H9 (cell line): ENCODE results near the gene PPIP5K2. TPM values are rescaled to one million over a fixed set of nuclear protein-coding genes. Genes with fewer than 3 reads are reported as not detected.

Source experiments
- DNase-seq: peaks from one replicate; pipeline ENCODE4 v3.0.0-alpha.2; 2017
- H2AFZ ChIP-seq: one replicate; pipeline ENCODE4 v1.6.1; 2013; ENCODE audit warnings: mild to moderate bottlenecking, low read length, control low read depth, moderate library complexity
- H2AK5ac ChIP-seq: 2 replicates; pipeline ENCODE4 v1.6.1; 2013; ENCODE audit warnings: low read length, control low read depth, mixed read lengths; ENCODE audit not compliant: insufficient read length
- H2BK120ac ChIP-seq: one replicate; pipeline ENCODE4 v1.6.1; 2013; ENCODE audit warnings: low read depth, mild to moderate bottlenecking, low read length, control low read depth, inconsistent platforms; ENCODE audit not compliant: poor library complexity, severe bottlenecking
- H2BK12ac ChIP-seq: 2 replicates; pipeline ENCODE4 v1.6.1; 2013; ENCODE audit warnings: low read length, control low read depth, mixed read lengths, low read depth; ENCODE audit not compliant: insufficient read length
- H2BK15ac ChIP-seq: 2 replicates; pipeline ENCODE4 v1.6.1; 2013; ENCODE audit warnings: low read depth, low read length, control low read depth
- H2BK20ac ChIP-seq: one replicate; pipeline ENCODE4 v1.6.1; 2013; ENCODE audit warnings: low read depth, mild to moderate bottlenecking, low read length, control low read depth, inconsistent platforms; ENCODE audit not compliant: poor library complexity, severe bottlenecking
- H2BK5ac ChIP-seq: 2 replicates; pipeline ENCODE4 v1.6.1; 2013; ENCODE audit warnings: low read length, control low read depth, mixed read lengths; ENCODE audit not compliant: insufficient read length
- H3K14ac ChIP-seq: 2 replicates; pipeline ENCODE4 v1.6.1; 2013; ENCODE audit warnings: low read length, control low read depth; ENCODE audit not compliant: insufficient read depth
- H3K18ac ChIP-seq: 2 replicates; pipeline ENCODE4 v1.6.1; 2013; ENCODE audit warnings: low read depth, mild to moderate bottlenecking, mixed read lengths, low read length, control low read depth; ENCODE audit not compliant: insufficient read length
- H3K23ac ChIP-seq: 2 replicates; pipeline ENCODE4 v1.6.1; 2013; ENCODE audit warnings: low read length, control low read depth, mixed read lengths, low read depth; ENCODE audit not compliant: insufficient read length
- H3K23me2 ChIP-seq: 2 replicates; pipeline ENCODE4 v1.6.1; 2013; ENCODE audit warnings: low read depth, mild to moderate bottlenecking, mixed read lengths, low read length, control low read depth; ENCODE audit not compliant: insufficient read length, poor library complexity, severe bottlenecking
- H3K27ac ChIP-seq: 2 replicates; pipeline ENCODE4 v1.5.1; 2013; ENCODE audit warnings: low read length, control low read depth, mixed read lengths, low read depth; ENCODE audit not compliant: insufficient read length
- H3K27me3 ChIP-seq: 2 replicates; pipeline ENCODE4 v1.6.1; 2013; ENCODE audit warnings: low read length, control low read depth, inconsistent platforms; ENCODE audit not compliant: insufficient read depth
- H3K4ac ChIP-seq: 2 replicates; pipeline ENCODE4 v1.6.1; 2013; ENCODE audit warnings: low read depth, mild to moderate bottlenecking, control low read depth, inconsistent platforms, low read length, moderate library complexity
- H3K4me1 ChIP-seq: 2 replicates; pipeline ENCODE4 v1.6.1; 2013; ENCODE audit warnings: low read length, control low read depth, inconsistent platforms; ENCODE audit not compliant: insufficient read depth
- H3K4me2 ChIP-seq: 2 replicates; pipeline ENCODE4 v1.6.1; 2013; ENCODE audit warnings: low read length, control low read depth, mixed read lengths; ENCODE audit not compliant: insufficient read length, insufficient read depth
- H3K56ac ChIP-seq: 2 replicates; pipeline ENCODE4 v1.6.1; 2013; ENCODE audit warnings: low read depth, mild to moderate bottlenecking, mixed read lengths, low read length, control low read depth; ENCODE audit not compliant: insufficient read length
- H3K79me1 ChIP-seq: 2 replicates; pipeline ENCODE4 v1.6.1; 2013; ENCODE audit warnings: low read depth, mild to moderate bottlenecking, moderate library complexity, low read length, control low read depth, inconsistent platforms; ENCODE audit not compliant: insufficient read depth, poor library complexity, severe bottlenecking
- H3K79me2 ChIP-seq: 2 replicates; pipeline ENCODE4 v1.6.1; 2013; ENCODE audit warnings: low read length, control low read depth, inconsistent platforms; ENCODE audit not compliant: insufficient read depth
- H3K9ac ChIP-seq: 2 replicates; pipeline ENCODE4 v1.6.1; 2013; ENCODE audit warnings: low read length, control low read depth, mixed read lengths; ENCODE audit not compliant: insufficient read length; ENCODE audit errors: extremely low read depth
- H3K9me3 ChIP-seq: one replicate; pipeline ENCODE4 v1.6.1; 2013; ENCODE audit warnings: low read depth, low read length, inconsistent platforms; ENCODE audit not compliant: control insufficient read depth
- H3T11ph ChIP-seq: one replicate; pipeline ENCODE4 v1.6.1; 2013; ENCODE audit warnings: mild to moderate bottlenecking, low read length, control low read depth, inconsistent platforms
- H4K20me1 ChIP-seq: one replicate; pipeline ENCODE4 v1.6.1; 2013; ENCODE audit not compliant: control insufficient read depth, insufficient read length, insufficient read depth
- H4K5ac ChIP-seq: 2 replicates; pipeline ENCODE4 v1.6.1; 2013; ENCODE audit warnings: low read depth, mild to moderate bottlenecking, mixed read lengths, low read length, control low read depth; ENCODE audit not compliant: insufficient read length
- H4K8ac ChIP-seq: replicated peaks from 2 replicates; pipeline ENCODE4 v1.6.1; 2013; ENCODE audit warnings: low read length, control low read depth, mixed read lengths, low read depth; ENCODE audit not compliant: insufficient read length
- H4K91ac ChIP-seq: 2 replicates; pipeline ENCODE4 v1.6.1; 2013; ENCODE audit warnings: low read depth, mild to moderate bottlenecking, moderate library complexity, mixed read lengths, low read length, control low read depth; ENCODE audit not compliant: insufficient read length
- H3K27ac Mint-ChIP-seq, 3 experiments: 2 replicates in 2 of 3; 3 replicates in 1 of 3; pipeline ENCODE4 v1.8.0; 2020 to 2021; ENCODE audit warnings: mixed read lengths in 3 of 3, mild to moderate bottlenecking in 1 of 3, moderate library complexity in 1 of 3
- H3K27me3 Mint-ChIP-seq: 2 replicates; pipeline ENCODE4 v1.8.0; 2021; ENCODE audit warnings: low read depth, mild to moderate bottlenecking, moderate library complexity, mixed read lengths
- H3K36me3 Mint-ChIP-seq, 3 experiments: 2 replicates in 2 of 3; 3 replicates in 1 of 3; pipeline ENCODE4 v1.8.0; 2020 to 2021; ENCODE audit warnings: low read depth in 3 of 3, mixed read lengths in 3 of 3; ENCODE audit not compliant: insufficient read depth in 1 of 3
- H3K4me1 Mint-ChIP-seq, 2 experiments: 2 replicates each; pipeline ENCODE4 v1.8.0; 2020; ENCODE audit warnings: mixed read lengths in 2 of 2
- H3K4me3 Mint-ChIP-seq, 2 experiments: 2 replicates in 1 of 2; 3 replicates in 1 of 2; pipeline ENCODE4 v1.8.0; 2020 to 2021; ENCODE audit warnings: mild to moderate bottlenecking in 2 of 2, mixed read lengths in 2 of 2, moderate library complexity in 1 of 2
- H3K9me3 Mint-ChIP-seq, 2 experiments: 2 replicates in 1 of 2; 3 replicates in 1 of 2; pipeline ENCODE4 v1.8.0; 2020; ENCODE audit warnings: mild to moderate bottlenecking in 2 of 2, mixed read lengths in 2 of 2, moderate library complexity in 1 of 2
- WGBS: extraction: QIAGEN DNeasy Blood & Tissue Kit; methylation state at CpG from one replicate; pipeline ENCODE4 v1.1.7; 2013; ENCODE audit warnings: missing lambda C conversion rate, low lambda C conversion rate, mixed read lengths; ENCODE audit not compliant: insufficient read length; ENCODE audit errors: extremely low coverage; 5-methylcytosine and 5-hydroxymethylcytosine counted together
- total RNA-seq: library from RNA; stranded (reverse); gene quantifications from 2 replicates; pipeline ENCODE4 v1.2.1, GENCODE V29; 2021
- TF ChIP-seq, protein P1 (sequence below): fragments of 200-600 bp; sonication (generic); conservative IDR thresholded peaks from 3 replicates; pipeline ENCODE4 v1.8.0; 2021; ENCODE audit warnings: antibody characterized with exemption, mild to moderate bottlenecking

PPIP5K2 gene
- total RNA-seq, 1 experiment from 2014 or later, result 43.8 TPM

DNA sequence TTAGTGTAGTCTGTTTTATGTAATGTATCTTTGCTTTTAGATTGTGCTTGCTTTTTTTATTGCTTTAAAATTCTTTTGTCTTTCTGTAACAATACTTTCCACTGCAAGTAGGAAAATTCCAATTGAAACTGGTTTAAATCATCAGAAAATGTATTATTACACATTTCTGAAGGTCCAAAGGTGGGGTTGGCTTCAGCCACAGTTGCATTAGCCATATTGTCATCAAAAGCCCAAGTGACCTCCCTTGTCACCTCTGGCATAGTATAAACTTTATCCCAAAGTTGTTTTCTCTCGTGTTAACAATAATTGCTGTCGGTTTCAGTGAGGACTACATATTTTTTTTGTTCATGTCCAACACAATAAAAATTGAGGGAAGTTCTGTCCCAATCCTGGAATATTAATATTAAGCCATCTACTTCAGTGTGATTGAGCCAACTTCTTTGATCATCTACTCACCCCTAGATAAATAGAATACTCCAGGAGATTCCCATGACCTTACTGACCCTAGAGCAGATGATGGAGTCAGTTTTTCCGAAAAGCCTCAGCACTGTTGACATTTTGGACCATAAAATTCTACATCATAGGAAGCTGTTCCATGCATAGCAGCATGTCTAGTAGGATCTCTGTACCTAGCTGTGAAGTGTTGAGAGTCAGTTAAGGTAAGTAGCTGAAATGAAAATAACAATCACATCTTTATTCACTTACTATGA is 86.0 kb downstream of the PPIP5K2 start:
- Histone ChIP-seq H3K18ac (no peak overlapping the region), H3K23ac (no peak overlapping the region), H3T11ph (no peak overlapping the region), H3K4me1 (no peaks in the 10 kb centered on the region), H2BK120ac (no peak overlapping the region), H3K56ac (no peak overlapping the region), H3K27ac (no peak overlapping the region), H3K4me2 (no peak overlapping the region), H2BK20ac (no peak overlapping the region), H2BK12ac (no peak overlapping the region), H3K9me3 (no peaks in the 10 kb centered on the region), H4K8ac (no peak overlapping the region), H3K4ac (no peak overlapping the region), H3K79me1 (no peaks in the 10 kb centered on the region), H3K14ac (no peak overlapping the region), H4K5ac (no peak overlapping the region), H3K27me3 (no peaks in the 10 kb centered on the region), H2AK5ac (no peak overlapping the region), H2BK15ac (no peak overlapping the region), H4K91ac (no peak overlapping the region), H3K9ac (no peak overlapping the region), H4K20me1 (no peaks in the 10 kb centered on the region), H3K23me2 (no peaks in the 10 kb centered on the region), H2BK5ac (no peak overlapping the region), H2AFZ (no peak overlapping the region), H3K79me2 (no peaks in the 10 kb centered on the region)
- DNase-seq, result no peak
- Mint-ChIP-seq H3K27me3 (no peaks in the 10 kb centered on the region), H3K36me3 (no peaks in the 10 kb centered on the region; a peak in 2 of 7 replicates), H3K4me3 (no peak overlapping the region), H3K9me3 (no peaks in the 10 kb centered on the region), H3K4me1 (peaks cover 0 to 1% of the 10 kb centered on the region in 2 experiments; a peak in 1 of 4 replicates), H3K27ac (no peak overlapping the region)
- no CpG with 5 or more reads among the region's 3 CpGs for WGBS
- TF ChIP-seq, protein P1, sequence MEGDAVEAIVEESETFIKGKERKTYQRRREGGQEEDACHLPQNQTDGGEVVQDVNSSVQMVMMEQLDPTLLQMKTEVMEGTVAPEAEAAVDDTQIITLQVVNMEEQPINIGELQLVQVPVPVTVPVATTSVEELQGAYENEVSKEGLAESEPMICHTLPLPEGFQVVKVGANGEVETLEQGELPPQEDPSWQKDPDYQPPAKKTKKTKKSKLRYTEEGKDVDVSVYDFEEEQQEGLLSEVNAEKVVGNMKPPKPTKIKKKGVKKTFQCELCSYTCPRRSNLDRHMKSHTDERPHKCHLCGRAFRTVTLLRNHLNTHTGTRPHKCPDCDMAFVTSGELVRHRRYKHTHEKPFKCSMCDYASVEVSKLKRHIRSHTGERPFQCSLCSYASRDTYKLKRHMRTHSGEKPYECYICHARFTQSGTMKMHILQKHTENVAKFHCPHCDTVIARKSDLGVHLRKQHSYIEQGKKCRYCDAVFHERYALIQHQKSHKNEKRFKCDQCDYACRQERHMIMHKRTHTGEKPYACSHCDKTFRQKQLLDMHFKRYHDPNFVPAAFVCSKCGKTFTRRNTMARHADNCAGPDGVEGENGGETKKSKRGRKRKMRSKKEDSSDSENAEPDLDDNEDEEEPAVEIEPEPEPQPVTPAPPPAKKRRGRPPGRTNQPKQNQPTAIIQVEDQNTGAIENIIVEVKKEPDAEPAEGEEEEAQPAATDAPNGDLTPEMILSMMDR, result no peak
